Activated CD8-positive, alpha-beta T cell treated with anti-CD3 and anti-CD28 coated beads for 36 hours (primary cell): ENCODE results near the gene MYOC. TPM values are rescaled to one million over a fixed set of nuclear protein-coding genes. Genes with fewer than 3 reads are reported as not detected.

ENCODE experiments used
- ATAC-seq: fragments of 200-7000 bp; cut with Tn5 transposase; one replicate; pipeline ENCODE4 v1.10.0; 2021; ENCODE audit warnings: mild to moderate bottlenecking, moderate library complexity
- CTCF ChIA-PET: fragments of 350-600 bp; sonication (Branson Sonifier 250); formaldehyde crosslinking; loops from one replicate; lab custom pipeline; 2021; ENCODE audit warnings: antibody characterized with exemption; lab: Charles Lee
- POLR2A ChIA-PET: fragments of 350-600 bp; sonication (Branson Sonifier 250); formaldehyde crosslinking; loops from one replicate; lab custom pipeline; 2021; ENCODE audit warnings: antibody characterized with exemption; lab: Charles Lee
- DNase-seq: peaks from one replicate; pipeline ENCODE4 v3.0.0-alpha.2; 2020
- H3K27ac Mint-ChIP-seq: one replicate; pipeline ENCODE4 v1.8.0; 2021; ENCODE audit warnings: mild to moderate bottlenecking, mixed read lengths
- H3K27me3 Mint-ChIP-seq: one replicate; pipeline ENCODE4 v1.8.0; 2021; ENCODE audit warnings: mixed read lengths
- H3K36me3 Mint-ChIP-seq: one replicate; pipeline ENCODE4 v1.8.0; 2021; ENCODE audit warnings: low read depth, mixed read lengths
- H3K4me1 Mint-ChIP-seq: one replicate; pipeline ENCODE4 v1.8.0; 2021; ENCODE audit warnings: low read depth, mixed read lengths
- H3K4me3 Mint-ChIP-seq: one replicate; pipeline ENCODE4 v1.8.0; 2021; ENCODE audit warnings: mild to moderate bottlenecking, moderate library complexity, mixed read lengths
- H3K9me3 Mint-ChIP-seq: one replicate; pipeline ENCODE4 v1.8.0; 2021; ENCODE audit warnings: mixed read lengths
- intact Hi-C: fragments of 100-400 bp; cut with micrococcal nuclease; formaldehyde crosslinking; loops from one replicate; pipeline ENCODE4 v1.10.0; 2022
- total RNA-seq, 2 experiments: library from RNA; stranded (reverse); gene quantifications; one replicate each; pipeline ENCODE4 v1.2.3, GENCODE V29; 2021
- TF ChIP-seq, protein P1 (sequence below): fragments of 200-600 bp; IDR thresholded peaks from one replicate; pipeline ENCODE4 v1.8.0; 2022; ENCODE audit warnings: antibody characterized with exemption, mild to moderate bottlenecking

MYOC gene
- total RNA-seq, 2 experiments from 2014 or later, result not detected

DNA sequence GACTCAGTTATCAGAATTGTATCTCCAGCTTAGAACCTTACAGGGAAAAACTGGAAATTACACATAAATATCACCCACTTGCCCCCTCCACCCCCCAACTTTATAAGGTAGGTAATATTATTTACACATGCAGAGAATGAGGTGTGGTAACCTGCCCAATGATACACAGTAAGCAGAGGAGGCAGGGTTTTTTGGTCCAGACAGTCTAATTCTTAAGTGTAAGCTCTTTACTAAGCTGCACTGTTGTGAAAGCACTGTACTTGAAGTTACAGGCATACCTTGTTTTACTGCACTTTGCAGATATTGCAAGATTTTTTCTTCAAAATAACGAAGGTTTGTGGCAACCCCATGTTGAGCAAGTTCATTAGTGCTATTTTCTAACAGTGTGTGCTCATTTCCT is 55.3 kb downstream of the MYOC start:
- H3K27me3 Mint-ChIP-seq, result no peaks in the 10 kb centered on the region
- H3K27ac Mint-ChIP-seq, result no peak overlapping the region
- H3K36me3 Mint-ChIP-seq, result peaks cover 24% of the 10 kb centered on the region
- ATAC-seq (no peak), DNase-seq (no peak)
- intact Hi-C loops, result no loop called here
- no peak overlapping the region for H3K4me3 Mint-ChIP-seq
- ChIA-PET CTCF (no interaction called here), POLR2A (no interaction called here)
- TF ChIP-seq, protein P1, sequence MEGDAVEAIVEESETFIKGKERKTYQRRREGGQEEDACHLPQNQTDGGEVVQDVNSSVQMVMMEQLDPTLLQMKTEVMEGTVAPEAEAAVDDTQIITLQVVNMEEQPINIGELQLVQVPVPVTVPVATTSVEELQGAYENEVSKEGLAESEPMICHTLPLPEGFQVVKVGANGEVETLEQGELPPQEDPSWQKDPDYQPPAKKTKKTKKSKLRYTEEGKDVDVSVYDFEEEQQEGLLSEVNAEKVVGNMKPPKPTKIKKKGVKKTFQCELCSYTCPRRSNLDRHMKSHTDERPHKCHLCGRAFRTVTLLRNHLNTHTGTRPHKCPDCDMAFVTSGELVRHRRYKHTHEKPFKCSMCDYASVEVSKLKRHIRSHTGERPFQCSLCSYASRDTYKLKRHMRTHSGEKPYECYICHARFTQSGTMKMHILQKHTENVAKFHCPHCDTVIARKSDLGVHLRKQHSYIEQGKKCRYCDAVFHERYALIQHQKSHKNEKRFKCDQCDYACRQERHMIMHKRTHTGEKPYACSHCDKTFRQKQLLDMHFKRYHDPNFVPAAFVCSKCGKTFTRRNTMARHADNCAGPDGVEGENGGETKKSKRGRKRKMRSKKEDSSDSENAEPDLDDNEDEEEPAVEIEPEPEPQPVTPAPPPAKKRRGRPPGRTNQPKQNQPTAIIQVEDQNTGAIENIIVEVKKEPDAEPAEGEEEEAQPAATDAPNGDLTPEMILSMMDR, result no peak
- no peaks in the 10 kb centered on the region for H3K4me1 Mint-ChIP-seq
- no peaks in the 10 kb centered on the region for H3K9me3 Mint-ChIP-seq

DNA sequence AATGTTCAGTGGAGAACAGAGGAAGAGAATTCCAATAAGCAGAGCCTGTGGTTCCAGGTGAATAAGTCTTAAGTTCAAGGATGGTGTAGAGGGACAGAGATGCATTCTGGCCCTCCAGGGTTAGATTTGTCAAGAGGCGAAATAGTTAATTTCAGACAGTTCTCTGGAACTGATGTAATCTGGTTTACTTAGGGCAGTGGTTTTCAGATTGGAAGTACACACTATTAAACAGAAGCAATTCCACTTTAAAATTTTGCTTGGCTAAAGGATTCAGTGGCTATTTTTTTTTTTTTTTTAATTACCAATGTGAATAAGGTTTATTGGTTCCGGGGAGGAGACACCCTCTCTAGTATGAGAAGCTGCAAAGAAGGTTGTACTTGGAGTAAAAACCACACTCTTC is 55.8 kb downstream of the MYOC start:
- no peak for DNase-seq
- intact Hi-C loops, result no loop called here
- no peaks in the 10 kb centered on the region for H3K27me3 Mint-ChIP-seq
- no peak overlapping the region for H3K27ac Mint-ChIP-seq
- no peaks in the 10 kb centered on the region for H3K4me1 Mint-ChIP-seq
- peaks cover 29% of the 10 kb centered on the region for H3K36me3 Mint-ChIP-seq
- ChIA-PET POLR2A (no interaction called here), CTCF (no interaction called here)
- no peak overlapping the region for H3K4me3 Mint-ChIP-seq
- TF ChIP-seq, protein P1, result no peak
- H3K9me3 Mint-ChIP-seq, result no peaks in the 10 kb centered on the region
- ATAC-seq, result no peak

DNA sequence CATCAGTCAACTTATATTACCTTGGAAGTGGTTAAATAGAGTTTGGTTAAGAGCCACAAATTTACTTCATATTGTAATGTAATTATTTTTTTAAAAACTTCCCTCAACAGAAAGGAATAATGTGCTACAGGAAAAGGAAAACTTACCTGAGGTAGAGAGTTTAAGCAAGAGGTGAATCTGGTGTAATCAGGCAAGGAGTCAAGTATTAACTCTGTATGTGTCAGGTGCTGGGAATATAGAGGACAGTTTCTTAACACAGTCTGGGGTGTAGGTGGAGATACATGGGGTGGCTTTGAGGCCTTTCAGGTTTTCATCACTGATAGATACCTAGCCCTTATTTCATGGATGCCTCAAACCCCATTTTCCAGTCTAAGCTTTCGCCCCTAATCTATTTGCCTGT is 56.4 kb downstream of the MYOC start:
- H3K27ac Mint-ChIP-seq, result peak overlapping the region; percentile 35
- no peaks in the 10 kb centered on the region for H3K27me3 Mint-ChIP-seq
- H3K9me3 Mint-ChIP-seq, result no peaks in the 10 kb centered on the region
- ChIA-PET POLR2A (interaction anchor here (1.1 kb wide), 1 partner anchor 39 kb away, joined by 3 read pairs; no protein-coding TSS in a partner anchor), CTCF (interaction anchor here (0.8 kb wide), 1 partner anchor 389 kb away, joined by 3 read pairs; no protein-coding TSS in a partner anchor)
- H3K4me3 Mint-ChIP-seq, result no peak overlapping the region
- no peak for DNase-seq
- no peaks in the 10 kb centered on the region for H3K4me1 Mint-ChIP-seq
- TF ChIP-seq, protein P1, result no peak
- peaks cover 34% of the 10 kb centered on the region for H3K36me3 Mint-ChIP-seq
- no peak for ATAC-seq
- intact Hi-C loops, result no loop called here

DNA sequence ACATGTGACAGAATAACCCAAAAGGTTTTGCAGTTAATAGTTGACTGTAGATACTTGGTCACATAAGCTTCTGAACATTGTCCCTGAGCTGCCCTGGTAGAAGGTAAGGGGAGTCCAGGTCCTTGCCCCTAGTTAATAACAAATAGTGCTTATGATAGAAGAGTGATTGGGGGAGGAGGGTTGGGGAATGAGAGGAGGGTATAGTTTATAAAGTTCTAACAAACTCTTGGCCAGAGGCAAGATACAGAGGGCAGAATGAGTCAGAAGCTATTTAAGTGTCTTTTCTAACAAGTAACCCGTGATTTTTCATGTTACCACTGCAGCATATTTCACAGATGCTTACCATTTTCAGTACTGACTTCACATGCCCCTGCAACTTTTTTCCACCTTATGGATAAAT is 57.2 kb downstream of the MYOC start:
- Mint-ChIP-seq H3K27ac (no peak overlapping the region), H3K9me3 (no peaks in the 10 kb centered on the region), H3K4me3 (no peak overlapping the region), H3K27me3 (no peaks in the 10 kb centered on the region), H3K36me3 (peaks cover 42% of the 10 kb centered on the region), H3K4me1 (no peaks in the 10 kb centered on the region)
- TF ChIP-seq, protein P1, result no peak
- no peak for DNase-seq
- intact Hi-C loops, result no loop called here
- ATAC-seq, result no peak
- CTCF ChIA-PET, result interaction anchor here (0.8 kb wide), 1 partner anchor 390 kb away, joined by 3 read pairs; no protein-coding TSS in a partner anchor
- POLR2A ChIA-PET, result interaction anchor here (0.6 to 1.1 kb wide), 3 partner anchors 24 to 145 kb away, joined by 3 read pairs; no protein-coding TSS in a partner anchor

DNA sequence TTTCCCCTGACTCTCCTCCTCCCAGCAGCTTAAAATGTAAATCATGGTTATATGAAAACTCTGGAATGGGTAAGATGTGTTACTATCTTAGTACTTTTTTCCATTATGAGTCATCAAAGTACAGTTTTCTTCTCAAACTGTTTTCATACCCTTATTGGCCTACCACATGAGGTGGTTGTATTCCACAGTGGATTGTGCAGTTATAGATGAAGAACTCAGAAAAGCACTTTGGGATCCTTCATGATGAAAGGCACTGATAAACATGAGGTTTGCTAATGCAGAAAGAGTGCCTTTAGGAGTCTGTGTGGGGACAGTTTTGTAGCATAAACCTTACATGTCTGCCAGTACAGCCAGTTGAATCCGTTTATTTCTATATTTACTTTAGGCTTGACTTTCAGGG is 62.5 kb downstream of the MYOC start:
- TF ChIP-seq, protein P1, result no peak
- H3K27me3 Mint-ChIP-seq, result no peaks in the 10 kb centered on the region
- H3K9me3 Mint-ChIP-seq, result no peaks in the 10 kb centered on the region
- peaks cover 75% of the 10 kb centered on the region for H3K36me3 Mint-ChIP-seq
- no peak overlapping the region for H3K4me3 Mint-ChIP-seq
- H3K4me1 Mint-ChIP-seq, result peaks cover 17% of the 10 kb centered on the region
- intact Hi-C loops, result no loop called here
- POLR2A ChIA-PET, result no interaction called here
- H3K27ac Mint-ChIP-seq, result peak overlapping the region; percentile 43
- DNase-seq (no peak), ATAC-seq (peak; percentile 27)
- CTCF ChIA-PET, result no interaction called here
